ENCODE results near the gene HMX3.
"Not testable (repeated sequence)": the region's sequence is repeated elsewhere in the genome, so short reads cannot be mapped to it uniquely, and the experiment has no call there.

Gene HMX3

GRCh38 chr10:123175389-123176387 is 39.9 kb downstream of the HMX3 start:
- no peak for DNase-seq (ENCODE audit: low spot score)

- not testable (repeated sequence) for DNase-seq (ENCODE audit: low spot score)
Observed at GRCh38 chr10:123178390-123178789, 42.6 kb downstream of the HMX3 start.

GRCh38 chr10:123180101-123181090 is 44.6 kb downstream of the HMX3 start:
- no peak for DNase-seq (ENCODE audit: low spot score)

- DNase-seq (ENCODE audit: low spot score), result no peak
Observed at GRCh38 chr10:123183724-123184123, 48.0 kb downstream of the HMX3 start.

GRCh38 chr10:123187781-123188180 is 52.0 kb downstream of the HMX3 start:
- DNase-seq (ENCODE audit: low spot score), result no peak

Data from globus pallidus (tissue), 1 donor.